Osteoblast (primary cell): ENCODE results near the gene NTM. TPM values are rescaled to one million over a fixed set of nuclear protein-coding genes. Genes with fewer than 3 reads are reported as not detected.
A peak's percentile ranks its signal among the peaks of the same experiment; 100 is the strongest.

Source experiments
- DNase-seq: peaks from one replicate; pipeline ENCODE4 v3.0.0; 2011; ENCODE audit warnings: low spot score, mixed read lengths; ENCODE audit not compliant: insufficient read length; ENCODE audit errors: missing footprints
- H2AFZ ChIP-seq: 2 replicates; pipeline ENCODE4 v1.6.0; 2011; ENCODE audit warnings: mild to moderate bottlenecking, low read length
- H3K27ac ChIP-seq: 2 replicates; pipeline ENCODE4 v1.5.1; 2011; ENCODE audit warnings: mild to moderate bottlenecking, low read depth, low read length, moderate library complexity
- H3K27me3 ChIP-seq: 2 replicates; pipeline ENCODE4 v1.6.0; 2012; ENCODE audit warnings: mild to moderate bottlenecking, control low read depth, inconsistent platforms, low read length, moderate library complexity; ENCODE audit not compliant: insufficient read depth
- H3K36me3 ChIP-seq: 2 replicates; pipeline ENCODE4 v1.5.1; 2011; ENCODE audit warnings: mild to moderate bottlenecking, low read length, control low read depth, moderate library complexity; ENCODE audit not compliant: insufficient read depth
- H3K4me1 ChIP-seq: 2 replicates; pipeline ENCODE4 v1.5.1; 2011; ENCODE audit warnings: mild to moderate bottlenecking, low read length, control low read depth, moderate library complexity; ENCODE audit not compliant: insufficient read depth
- H3K4me2 ChIP-seq: 2 replicates; pipeline ENCODE4 v1.6.0; 2011; ENCODE audit warnings: mild to moderate bottlenecking, low read length; ENCODE audit not compliant: insufficient read depth
- H3K4me3 ChIP-seq: fragments of 200-600 bp; sonication (generic); 3 replicates; pipeline ENCODE4 v1.5.1; 2012; ENCODE audit warnings: mild to moderate bottlenecking, low read length, inconsistent platforms; ENCODE audit not compliant: insufficient read depth
- H3K79me2 ChIP-seq: 2 replicates; pipeline ENCODE4 v1.6.0; 2012; ENCODE audit warnings: mild to moderate bottlenecking, low read length, control low read depth, inconsistent platforms; ENCODE audit not compliant: insufficient read depth
- H3K9me3 ChIP-seq: 2 replicates; pipeline ENCODE4 v1.5.1; 2011; ENCODE audit warnings: low read depth, low read length, control low read depth
- H4K20me1 ChIP-seq: 2 replicates; pipeline ENCODE4 v1.6.0; 2012; ENCODE audit warnings: mild to moderate bottlenecking, low read length, control low read depth; ENCODE audit not compliant: insufficient read depth
- CTCF ChIP-seq: IDR thresholded peaks from 2 replicates; pipeline ENCODE4 v1.5.1; 2011; ENCODE audit warnings: mild to moderate bottlenecking, low read depth, low read length, moderate library complexity; ENCODE audit errors: extremely low read depth
- total RNA-seq: library from RNA; depleted of rRNA; stranded (reverse); fragments of >200 nt; gene quantifications from 2 replicates; pipeline ENCODE4 v1.2.3, GENCODE V29; 2012

The NTM gene
- total RNA-seq, 1 donor, result 48.1 TPM

DNA sequence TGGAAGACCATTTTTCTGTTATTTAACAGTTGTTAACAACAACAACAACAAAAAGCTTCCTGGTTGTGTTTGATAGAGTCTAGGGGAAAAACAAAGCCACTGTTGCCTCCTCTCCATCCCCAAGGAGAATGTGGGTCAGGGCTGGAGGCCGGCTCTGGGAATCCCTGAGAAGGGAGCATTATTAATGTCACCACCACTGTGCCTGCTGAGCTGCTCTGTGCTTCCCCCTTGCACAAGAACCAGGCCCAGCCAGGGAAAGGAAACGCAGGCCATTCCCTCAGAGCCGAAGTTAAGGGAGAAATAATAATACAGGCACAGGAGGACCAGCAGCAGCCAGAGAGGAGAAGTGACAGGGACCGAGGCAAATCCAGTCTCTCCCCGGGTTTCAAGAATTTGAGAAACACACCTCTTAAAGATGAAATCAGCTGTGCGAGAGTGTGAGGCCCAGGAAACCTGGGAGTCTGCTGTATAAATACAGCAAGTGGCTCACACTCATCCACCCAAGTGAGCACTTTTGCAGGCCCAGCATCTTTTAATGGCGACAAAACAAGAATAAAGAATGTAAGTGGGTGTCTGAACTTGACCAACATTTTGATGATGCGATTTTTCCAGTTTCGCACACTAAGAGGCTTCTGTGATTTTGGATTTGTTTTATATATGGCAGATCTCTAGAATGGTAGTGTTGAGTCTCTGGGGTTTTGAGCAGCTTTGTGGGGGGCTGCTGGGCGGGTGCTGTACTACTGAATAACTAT, 539.2 kb downstream of the NTM start:
- no peaks in the 10 kb centered on the region for H3K36me3 ChIP-seq
- no peaks in the 10 kb centered on the region for H3K9me3 ChIP-seq
- no peaks in the 10 kb centered on the region for H3K27me3 ChIP-seq
- TF ChIP-seq CTCF, result no peak
- H3K4me3 ChIP-seq, result peak overlapping the region; percentile 86
- H3K4me2 ChIP-seq, result peak overlapping the region; percentile 87
- H3K4me1 ChIP-seq, result peaks cover 27% of the 10 kb centered on the region
- H3K27ac ChIP-seq, result peak overlapping the region; percentile 71
- peaks cover 84% of the 10 kb centered on the region for H3K79me2 ChIP-seq
- no peaks in the 10 kb centered on the region for H4K20me1 ChIP-seq
- peak; percentile 46 for DNase-seq
- peak overlapping the region; percentile 16 for H2AFZ ChIP-seq

- Histone ChIP-seq H3K4me3 (peak overlapping the region; percentile 86), H2AFZ (peak overlapping the region; percentile 16), H3K36me3 (no peaks in the 10 kb centered on the region), H3K9me3 (no peaks in the 10 kb centered on the region), H3K79me2 (peaks cover 88% of the 10 kb centered on the region), H3K27me3 (no peaks in the 10 kb centered on the region), H3K4me2 (peak overlapping the region; percentile 87), H3K27ac (peak overlapping the region; percentile 71), H3K4me1 (peaks cover 27% of the 10 kb centered on the region), H4K20me1 (no peaks in the 10 kb centered on the region)
- no peak for TF ChIP-seq CTCF
- DNase-seq, result peak; percentile 66
Measured at GRCh38 chr11:131910178-131910522, 539.7 kb downstream of the NTM start.

- H3K79me2 ChIP-seq, result peaks cover 93% of the 10 kb centered on the region
- DNase-seq, result peak; percentile 94
Measured at GRCh38 chr11:131910523-131911387, 540.3 kb downstream of the NTM start.

More at GRCh38 chr11:131910523-131911387, 540.3 kb downstream of the NTM start:
- Histone ChIP-seq H3K4me1 (peaks cover 27% of the 10 kb centered on the region), H3K27ac (peak overlapping the region; percentile 84), H3K9me3 (no peaks in the 10 kb centered on the region), H4K20me1 (no peaks in the 10 kb centered on the region), H3K4me3 (peak overlapping the region; percentile 86), H3K36me3 (no peaks in the 10 kb centered on the region), H3K4me2 (peak overlapping the region; percentile 87), H2AFZ (peak overlapping the region; percentile 87), H3K27me3 (no peaks in the 10 kb centered on the region)
- no peak for TF ChIP-seq CTCF
